Astrocyte (in vitro differentiated cells and primary cell): Measurements from ENCODE around the gene BORCS5.

Source experiments
- CTCF ChIP-seq: IDR thresholded peaks from 2 replicates; pipeline ENCODE4 v1.5.1; 2011; ENCODE audit warnings: low read depth, mild to moderate bottlenecking, inconsistent platforms, low read length, moderate library complexity; ENCODE audit not compliant: insufficient read depth
- EZH2 ChIP-seq: IDR thresholded peaks from 2 replicates; pipeline ENCODE4 v1.6.1; 2012; ENCODE audit warnings: mild to moderate bottlenecking, low read length, inconsistent platforms; ENCODE audit not compliant: insufficient read depth

- no peak for TF ChIP-seq CTCF
- no peak for TF ChIP-seq EZH2
These were observed 143.2 kb downstream of the BORCS5 start for GRCh38 chr12:12499909-12500604.
